Astrocyte (in vitro differentiated cells and primary cell): ENCODE measurements around the gene SETD2. TPM values are rescaled to one million over a fixed set of nuclear protein-coding genes. Genes with fewer than 3 reads are reported as not detected.

Experiments
- DNase-seq: peaks from one replicate; pipeline ENCODE4 v3.0.0-alpha.2; 2010; ENCODE audit warnings: low read depth
- FAIRE-seq: peaks from 2 replicates; lab custom pipeline; 2011; peaks lifted over from hg19 to GRCh38; lab: Jason Lieb, UNC
- H2AFZ ChIP-seq: 2 replicates; pipeline ENCODE4 v1.6.0; 2012; ENCODE audit warnings: low read depth, low read length, inconsistent platforms
- H3K27ac ChIP-seq: 2 replicates; pipeline ENCODE4 v1.5.1; 2011; ENCODE audit warnings: low read depth, low read length, inconsistent platforms
- H3K27me3 ChIP-seq: 2 replicates; pipeline ENCODE4 v1.6.0; 2011; ENCODE audit warnings: low read length, inconsistent platforms; ENCODE audit not compliant: insufficient read depth
- H3K36me3 ChIP-seq: 2 replicates; pipeline ENCODE4 v1.5.1; 2011; ENCODE audit warnings: low read length, inconsistent platforms; ENCODE audit not compliant: insufficient read depth
- H3K4me1 ChIP-seq: 2 replicates; pipeline ENCODE4 v1.5.1; 2011; ENCODE audit warnings: low read length, inconsistent platforms; ENCODE audit not compliant: insufficient read depth
- H3K4me2 ChIP-seq: 2 replicates; pipeline ENCODE4 v1.6.0; 2012; ENCODE audit warnings: low read length, inconsistent platforms
- H3K4me3 ChIP-seq: 2 replicates; pipeline ENCODE4 v1.5.1; 2011; ENCODE audit warnings: low read depth, mild to moderate bottlenecking, low read length, inconsistent platforms; ENCODE audit not compliant: insufficient read depth
- H3K79me2 ChIP-seq: 2 replicates; pipeline ENCODE4 v1.6.0; 2012; ENCODE audit warnings: mild to moderate bottlenecking, low read length, inconsistent platforms; ENCODE audit not compliant: insufficient read depth
- H3K9ac ChIP-seq: 2 replicates; pipeline ENCODE4 v1.6.0; 2012; ENCODE audit warnings: mild to moderate bottlenecking, low read length, inconsistent platforms
- H3K9me3 ChIP-seq: 2 replicates; pipeline ENCODE4 v1.5.1; 2012; ENCODE audit warnings: low read depth, mild to moderate bottlenecking, low read length, inconsistent platforms; ENCODE audit not compliant: insufficient read depth
- H4K20me1 ChIP-seq: 2 replicates; pipeline ENCODE4 v1.6.0; 2012; ENCODE audit warnings: low read length, inconsistent platforms; ENCODE audit not compliant: insufficient read depth
- H3K27ac Mint-ChIP-seq: one replicate; pipeline ENCODE4 v1.8.0; 2021; ENCODE audit warnings: mild to moderate bottlenecking, mixed read lengths; ENCODE audit not compliant: unreplicated experiment
- H3K27me3 Mint-ChIP-seq: one replicate; pipeline ENCODE4 v1.8.0; 2021; ENCODE audit warnings: low read depth, mixed read lengths; ENCODE audit not compliant: unreplicated experiment
- H3K36me3 Mint-ChIP-seq: one replicate; pipeline ENCODE4 v1.8.0; 2021; ENCODE audit warnings: low read depth, mixed read lengths; ENCODE audit not compliant: unreplicated experiment
- H3K4me1 Mint-ChIP-seq: one replicate; pipeline ENCODE4 v1.8.0; 2021; ENCODE audit warnings: low read depth, mixed read lengths; ENCODE audit not compliant: unreplicated experiment
- H3K4me3 Mint-ChIP-seq: one replicate; pipeline ENCODE4 v1.8.0; 2021; ENCODE audit warnings: mild to moderate bottlenecking, moderate library complexity, mixed read lengths; ENCODE audit not compliant: unreplicated experiment
- H3K9me3 Mint-ChIP-seq: one replicate; pipeline ENCODE4 v1.8.0; 2021; ENCODE audit warnings: mild to moderate bottlenecking, mixed read lengths; ENCODE audit not compliant: unreplicated experiment
- EZH2 ChIP-seq: IDR thresholded peaks from 2 replicates; pipeline ENCODE4 v1.6.1; 2012; ENCODE audit warnings: mild to moderate bottlenecking, low read length, inconsistent platforms; ENCODE audit not compliant: insufficient read depth
- total RNA-seq: library from RNA; stranded (reverse); gene quantifications from 2 replicates; pipeline ENCODE4 v1.2.1, GENCODE V29; 2021
- TF ChIP-seq, protein P1 (sequence below): IDR thresholded peaks from 2 replicates; pipeline ENCODE4 v1.5.1; 2011; ENCODE audit warnings: low read depth, mild to moderate bottlenecking, inconsistent platforms, low read length, moderate library complexity; ENCODE audit not compliant: insufficient read depth

SETD2 gene
- total RNA-seq, 1 donor from 2014 or later: 46.5 TPM

DNA sequence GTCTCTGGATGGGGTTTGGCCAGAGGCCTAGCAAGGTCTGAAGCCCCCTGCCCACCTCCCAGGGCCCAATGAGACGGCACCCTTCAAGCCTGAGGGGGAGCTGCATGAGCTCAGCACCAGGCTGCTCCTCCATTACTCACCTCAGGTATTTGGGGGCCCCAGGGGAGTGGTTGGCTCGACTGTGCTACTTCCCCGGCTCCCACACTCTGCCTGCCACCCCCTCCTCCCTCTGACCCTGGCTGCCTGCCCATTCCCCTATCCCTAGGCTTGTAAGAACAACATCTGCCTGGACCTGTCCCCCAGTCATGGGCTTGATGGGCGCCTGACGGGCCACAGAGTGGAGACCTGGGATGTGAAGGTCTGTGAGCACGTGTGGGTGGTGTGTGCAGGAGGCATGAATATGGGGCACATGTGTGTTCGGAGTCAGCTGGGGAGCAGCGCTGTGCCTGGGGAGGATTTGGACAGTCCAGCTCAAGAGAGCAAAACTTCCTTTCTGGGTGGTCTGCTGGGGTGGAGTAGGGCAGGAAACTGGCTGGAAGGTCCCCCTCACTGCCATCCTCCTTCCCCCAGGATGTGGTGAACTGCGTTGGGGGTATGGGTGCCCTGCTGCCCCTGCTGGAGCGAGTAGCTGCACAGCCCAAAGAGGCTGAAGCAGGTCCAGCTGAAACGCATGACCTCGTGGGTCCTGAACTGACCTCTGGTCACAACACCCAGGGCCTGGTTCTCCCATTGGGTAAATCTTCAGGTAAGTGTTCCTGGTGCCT lies 167.0 kb downstream of the SETD2 start:
- Mint-ChIP-seq H3K36me3 (peaks cover 7% of the 10 kb centered on the region), H3K4me1 (peaks cover 2% of the 10 kb centered on the region), H3K9me3 (no peaks in the 10 kb centered on the region), H3K27me3 (peaks cover 4% of the 10 kb centered on the region), H3K4me3 (no peak overlapping the region), H3K27ac (no peak overlapping the region)
- H3K9me3 ChIP-seq: no peaks in the 10 kb centered on the region
- no peaks in the 10 kb centered on the region for H3K36me3 ChIP-seq
- H4K20me1 ChIP-seq: no peaks in the 10 kb centered on the region
- no peak overlapping the region for H3K9ac ChIP-seq
- no peaks in the 10 kb centered on the region for H3K27me3 ChIP-seq
- H3K27ac ChIP-seq: no peak overlapping the region
- H2AFZ ChIP-seq: no peak overlapping the region
- no peak overlapping the region for H3K4me3 ChIP-seq
- no peak overlapping the region for H3K4me2 ChIP-seq
- FAIRE-seq: no peak
- H3K4me1 ChIP-seq: no peaks in the 10 kb centered on the region
- no peaks in the 10 kb centered on the region for H3K79me2 ChIP-seq
- no peak for DNase-seq
- TF ChIP-seq, protein P1, sequence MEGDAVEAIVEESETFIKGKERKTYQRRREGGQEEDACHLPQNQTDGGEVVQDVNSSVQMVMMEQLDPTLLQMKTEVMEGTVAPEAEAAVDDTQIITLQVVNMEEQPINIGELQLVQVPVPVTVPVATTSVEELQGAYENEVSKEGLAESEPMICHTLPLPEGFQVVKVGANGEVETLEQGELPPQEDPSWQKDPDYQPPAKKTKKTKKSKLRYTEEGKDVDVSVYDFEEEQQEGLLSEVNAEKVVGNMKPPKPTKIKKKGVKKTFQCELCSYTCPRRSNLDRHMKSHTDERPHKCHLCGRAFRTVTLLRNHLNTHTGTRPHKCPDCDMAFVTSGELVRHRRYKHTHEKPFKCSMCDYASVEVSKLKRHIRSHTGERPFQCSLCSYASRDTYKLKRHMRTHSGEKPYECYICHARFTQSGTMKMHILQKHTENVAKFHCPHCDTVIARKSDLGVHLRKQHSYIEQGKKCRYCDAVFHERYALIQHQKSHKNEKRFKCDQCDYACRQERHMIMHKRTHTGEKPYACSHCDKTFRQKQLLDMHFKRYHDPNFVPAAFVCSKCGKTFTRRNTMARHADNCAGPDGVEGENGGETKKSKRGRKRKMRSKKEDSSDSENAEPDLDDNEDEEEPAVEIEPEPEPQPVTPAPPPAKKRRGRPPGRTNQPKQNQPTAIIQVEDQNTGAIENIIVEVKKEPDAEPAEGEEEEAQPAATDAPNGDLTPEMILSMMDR: no peak
- TF ChIP-seq EZH2: no peak

DNA sequence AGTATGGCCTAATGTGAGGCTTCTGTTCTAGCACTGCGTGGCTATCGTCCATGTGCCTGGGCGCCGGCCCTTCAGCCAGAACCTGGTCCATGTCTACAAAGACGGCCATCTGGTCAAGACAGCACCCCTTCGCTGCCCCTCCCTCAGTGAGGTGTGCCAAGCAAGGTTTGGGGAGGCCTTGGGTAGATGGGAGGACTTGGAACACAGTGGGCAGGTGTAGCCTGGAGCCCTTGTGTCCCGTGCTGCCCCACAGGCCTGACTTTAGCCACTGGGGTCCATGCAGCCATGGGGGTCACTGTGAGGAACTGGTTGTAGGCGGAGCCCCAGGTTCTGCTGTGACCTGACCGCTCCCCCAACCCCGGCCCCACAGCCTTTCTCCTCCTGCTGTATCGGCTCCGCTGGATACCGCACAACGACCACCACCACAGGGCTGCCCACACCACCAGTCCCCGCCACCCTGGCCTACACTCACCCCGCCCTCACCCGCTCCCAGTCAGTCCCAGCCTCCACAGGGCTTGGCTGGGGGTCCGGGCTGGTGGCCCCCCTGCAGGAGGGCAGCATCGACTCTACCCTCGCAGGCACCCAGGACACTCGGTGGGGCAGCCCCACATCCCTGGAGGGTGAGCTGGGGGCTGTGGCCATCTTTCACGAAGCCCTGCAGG lies 167.9 kb downstream of the SETD2 start:
- H3K4me3 ChIP-seq: no peak overlapping the region
- TF ChIP-seq EZH2: no peak
- TF ChIP-seq, protein P1: no peak
- H3K27ac ChIP-seq: no peak overlapping the region
- H3K36me3 ChIP-seq: no peaks in the 10 kb centered on the region
- H3K4me2 ChIP-seq: no peak overlapping the region
- H3K36me3 Mint-ChIP-seq: peaks cover 7% of the 10 kb centered on the region
- peaks cover 6% of the 10 kb centered on the region for H3K27me3 Mint-ChIP-seq
- peaks cover 1% of the 10 kb centered on the region for H3K9me3 Mint-ChIP-seq
- H3K4me1 ChIP-seq: no peaks in the 10 kb centered on the region
- H3K27me3 ChIP-seq: no peaks in the 10 kb centered on the region
- H3K9ac ChIP-seq: no peak overlapping the region
- DNase-seq (no peak), FAIRE-seq (no peak)
- H4K20me1 ChIP-seq: no peaks in the 10 kb centered on the region
- H3K4me3 Mint-ChIP-seq: no peak overlapping the region
- H2AFZ ChIP-seq: no peak overlapping the region
- peaks cover 2% of the 10 kb centered on the region for H3K4me1 Mint-ChIP-seq
- H3K79me2 ChIP-seq: no peaks in the 10 kb centered on the region
- H3K9me3 ChIP-seq: no peaks in the 10 kb centered on the region
- no peak overlapping the region for H3K27ac Mint-ChIP-seq
